ENCODE measurements around the gene NCAN. TPM values are rescaled to one million over a fixed set of nuclear protein-coding genes. Genes with fewer than 3 reads are reported as not detected.
"Not testable (repeated sequence)": the region's sequence is repeated elsewhere in the genome, so short reads cannot be mapped to it uniquely, and the experiment has no call there.

Gene NCAN
- total RNA-seq, 1 donor from 2014 or later: not detected

DNA sequence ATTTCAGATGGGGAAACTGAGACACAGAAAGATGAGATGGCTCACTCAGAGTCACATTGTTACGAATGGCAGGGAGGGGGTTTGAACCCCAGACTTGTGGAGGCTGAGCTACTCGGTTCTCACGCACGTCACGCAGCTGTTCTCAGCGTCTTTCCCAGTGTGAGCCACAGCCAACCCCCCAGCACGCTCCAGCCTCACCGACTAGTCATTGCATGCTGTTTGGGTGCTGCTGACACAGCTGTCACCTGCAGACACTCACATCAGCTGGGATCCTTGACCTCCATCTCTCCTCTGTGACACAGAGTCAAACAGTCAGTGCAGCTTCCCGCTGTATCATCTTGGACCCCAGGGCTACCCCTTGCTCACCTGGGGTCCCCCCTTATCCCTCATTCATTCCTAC lies 2.4 kb upstream of the NCAN start:
- no peak overlapping the region for H3K4me3 ChIP-seq (ENCODE audit: low read length in 3 of 3)
- no peak overlapping the region for H3K9ac ChIP-seq (ENCODE audit: low read depth in 1 of 3, low read length in 3 of 3)
- H3K36me3 ChIP-seq (ENCODE audit: control insufficient read depth in 3 of 3, insufficient read depth in 3 of 3, low read length in 3 of 3): no peaks in the 10 kb centered on the region
- H3K27me3 ChIP-seq (ENCODE audit: control insufficient read depth in 3 of 3, insufficient read depth in 3 of 3, low read length in 3 of 3): peaks cover 56 to 66% (median 60%) of the 10 kb centered on the region in 3 donors
- no peaks in the 10 kb centered on the region for H3K9me3 ChIP-seq (ENCODE audit: control insufficient read depth in 3 of 3, low read length in 3 of 3)
- no peak overlapping the region for H3K27ac ChIP-seq (ENCODE audit: low read depth, low read length)
- peaks cover 0 to 5% (median 0%) of the 10 kb centered on the region in 3 donors for H3K4me1 ChIP-seq (ENCODE audit: control insufficient read depth in 3 of 3, insufficient read depth in 3 of 3, low read length in 3 of 3)

DNA sequence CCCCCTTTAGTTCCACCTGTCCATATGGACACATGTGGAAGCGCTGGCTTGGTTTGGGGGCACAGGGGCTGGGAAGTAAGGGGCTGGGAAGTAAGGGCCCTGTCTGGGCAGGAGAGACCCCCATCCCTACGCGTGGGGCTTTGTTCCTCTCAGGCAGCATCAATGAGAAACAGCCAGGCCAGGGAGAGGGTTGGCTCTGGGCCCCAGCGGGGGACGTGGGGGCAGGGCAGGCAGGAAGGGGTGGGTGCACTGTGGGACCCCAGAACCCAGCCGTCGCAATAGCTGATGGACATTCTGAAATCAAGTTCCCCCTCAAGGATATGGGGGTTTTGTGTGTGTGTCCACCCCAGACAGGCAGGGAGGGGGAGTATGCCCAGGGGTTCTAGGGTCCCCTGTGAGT lies 1.2 kb downstream of the NCAN start:
- Histone ChIP-seq H3K36me3 (ENCODE audit: control insufficient read depth in 3 of 3, insufficient read depth in 3 of 3, low read length in 3 of 3) (no peaks in the 10 kb centered on the region), H3K9me3 (ENCODE audit: control insufficient read depth in 3 of 3, low read length in 3 of 3) (no peaks in the 10 kb centered on the region), H3K4me3 (ENCODE audit: low read length in 3 of 3) (no peak overlapping the region), H3K27ac (ENCODE audit: low read depth, low read length) (no peak overlapping the region), H3K27me3 (ENCODE audit: control insufficient read depth in 3 of 3, insufficient read depth in 3 of 3, low read length in 3 of 3) (peaks cover 46 to 64% (median 52%) of the 10 kb centered on the region in 3 donors), H3K9ac (ENCODE audit: low read depth in 1 of 3, low read length in 3 of 3) (no peak overlapping the region), H3K4me1 (ENCODE audit: control insufficient read depth in 3 of 3, insufficient read depth in 3 of 3, low read length in 3 of 3) (no peaks in the 10 kb centered on the region)

DNA sequence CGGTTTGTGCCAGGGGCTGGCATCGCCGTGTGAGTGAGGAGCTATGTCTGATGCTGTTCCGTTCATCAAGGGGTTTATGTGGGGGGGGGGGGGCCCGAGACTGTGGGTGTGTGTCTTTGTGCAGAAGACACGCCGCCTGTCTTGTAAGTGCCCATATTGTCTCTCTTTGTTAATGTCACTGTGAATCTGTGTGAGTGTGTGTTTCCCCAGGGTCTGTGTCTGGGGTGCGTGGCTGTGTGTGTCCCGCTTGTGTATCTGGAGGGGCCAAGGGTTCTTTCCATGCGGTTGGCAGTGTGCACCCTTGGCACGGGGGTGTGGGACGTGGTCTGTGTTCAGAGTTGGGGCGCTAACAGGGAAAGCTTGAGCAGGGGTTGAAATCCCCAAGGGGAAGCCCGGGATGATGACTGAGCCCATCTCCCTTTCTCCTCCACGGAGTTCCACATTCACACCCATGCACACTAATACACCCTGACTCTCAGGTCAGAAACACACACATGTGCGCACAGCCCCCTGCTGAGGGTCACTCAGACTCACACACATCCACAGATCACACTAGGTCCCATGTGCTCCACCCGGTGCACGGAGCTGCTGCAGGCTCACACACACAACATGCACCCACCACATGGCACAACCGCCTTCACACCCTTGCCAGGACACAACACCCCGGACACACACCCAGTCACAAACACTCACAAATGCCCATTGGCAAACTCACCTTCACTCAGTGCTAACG lies 1.8 kb downstream of the NCAN start:
- Histone ChIP-seq H3K4me3 (ENCODE audit: low read length in 3 of 3) (no peak overlapping the region), H3K4me1 (ENCODE audit: control insufficient read depth in 3 of 3, insufficient read depth in 3 of 3, low read length in 3 of 3) (no peaks in the 10 kb centered on the region), H3K27me3 (ENCODE audit: control insufficient read depth in 3 of 3, insufficient read depth in 3 of 3, low read length in 3 of 3) (peaks cover 45 to 63% (median 53%) of the 10 kb centered on the region in 3 donors), H3K27ac (ENCODE audit: low read depth, low read length) (no peak overlapping the region), H3K36me3 (ENCODE audit: control insufficient read depth in 3 of 3, insufficient read depth in 3 of 3, low read length in 3 of 3) (no peaks in the 10 kb centered on the region), H3K9ac (ENCODE audit: low read depth in 1 of 3, low read length in 3 of 3) (no peak overlapping the region), H3K9me3 (ENCODE audit: control insufficient read depth in 3 of 3, low read length in 3 of 3) (no peaks in the 10 kb centered on the region)

DNA sequence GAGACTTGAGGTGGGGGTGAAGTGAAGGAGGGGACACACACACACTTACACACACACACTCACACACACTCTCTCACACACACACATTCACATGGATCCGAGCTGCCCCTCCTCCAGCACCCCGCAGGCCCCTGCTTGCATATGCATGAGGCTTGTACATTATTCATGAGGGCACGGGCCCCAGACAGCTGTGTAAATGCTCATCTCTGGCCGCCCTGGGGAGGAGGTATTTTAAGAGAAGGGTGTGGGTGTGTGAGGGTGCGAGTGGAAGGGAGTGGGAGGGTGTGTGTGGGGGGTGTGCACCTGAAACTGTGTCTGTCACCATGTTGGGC lies 2.4 kb downstream of the NCAN start:
- no peak overlapping the region for H3K9ac ChIP-seq (ENCODE audit: low read depth in 1 of 3, low read length in 3 of 3)
- H3K4me3 ChIP-seq (ENCODE audit: low read length in 3 of 3): no peak overlapping the region
- no peak overlapping the region for H3K27ac ChIP-seq (ENCODE audit: low read depth, low read length)
- no peaks in the 10 kb centered on the region for H3K36me3 ChIP-seq (ENCODE audit: control insufficient read depth in 3 of 3, insufficient read depth in 3 of 3, low read length in 3 of 3)
- H3K9me3 ChIP-seq (ENCODE audit: control insufficient read depth in 3 of 3, low read length in 3 of 3): no peaks in the 10 kb centered on the region
- H3K27me3 ChIP-seq (ENCODE audit: control insufficient read depth in 3 of 3, insufficient read depth in 3 of 3, low read length in 3 of 3): peaks cover 45 to 61% (median 51%) of the 10 kb centered on the region in 3 donors
- no peaks in the 10 kb centered on the region for H3K4me1 ChIP-seq (ENCODE audit: control insufficient read depth in 3 of 3, insufficient read depth in 3 of 3, low read length in 3 of 3)

DNA sequence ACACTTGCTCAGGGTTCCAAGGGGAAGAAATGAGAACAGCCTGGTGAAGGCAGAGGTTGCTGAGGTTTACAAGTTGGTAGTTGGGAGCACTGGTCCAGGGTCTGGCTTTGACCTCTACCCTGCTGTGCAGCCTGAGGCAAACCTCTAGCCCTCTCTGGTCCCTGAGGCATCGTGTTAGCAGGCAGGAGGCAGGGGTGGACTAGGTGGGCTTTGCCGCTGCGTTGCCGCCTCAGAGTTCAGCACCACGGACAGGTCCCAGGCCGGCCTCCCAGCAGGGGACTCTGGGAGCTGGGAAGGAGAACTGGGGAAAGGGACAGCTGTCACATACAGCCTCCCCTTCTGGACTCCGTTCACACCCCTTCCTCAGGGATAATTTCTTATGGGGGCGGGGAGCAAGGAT lies 3.1 kb downstream of the NCAN start:
- no peak overlapping the region for H3K4me3 ChIP-seq (ENCODE audit: low read length in 3 of 3)
- H3K27me3 ChIP-seq (ENCODE audit: control insufficient read depth in 3 of 3, insufficient read depth in 3 of 3, low read length in 3 of 3): peaks cover 41 to 57% (median 47%) of the 10 kb centered on the region in 3 donors
- no peaks in the 10 kb centered on the region for H3K4me1 ChIP-seq (ENCODE audit: control insufficient read depth in 3 of 3, insufficient read depth in 3 of 3, low read length in 3 of 3)
- H3K27ac ChIP-seq (ENCODE audit: low read depth, low read length): no peak overlapping the region
- no peaks in the 10 kb centered on the region for H3K9me3 ChIP-seq (ENCODE audit: control insufficient read depth in 3 of 3, low read length in 3 of 3)
- no peak overlapping the region for H3K9ac ChIP-seq (ENCODE audit: low read depth in 1 of 3, low read length in 3 of 3)
- H3K36me3 ChIP-seq (ENCODE audit: control insufficient read depth in 3 of 3, insufficient read depth in 3 of 3, low read length in 3 of 3): no peaks in the 10 kb centered on the region

DNA sequence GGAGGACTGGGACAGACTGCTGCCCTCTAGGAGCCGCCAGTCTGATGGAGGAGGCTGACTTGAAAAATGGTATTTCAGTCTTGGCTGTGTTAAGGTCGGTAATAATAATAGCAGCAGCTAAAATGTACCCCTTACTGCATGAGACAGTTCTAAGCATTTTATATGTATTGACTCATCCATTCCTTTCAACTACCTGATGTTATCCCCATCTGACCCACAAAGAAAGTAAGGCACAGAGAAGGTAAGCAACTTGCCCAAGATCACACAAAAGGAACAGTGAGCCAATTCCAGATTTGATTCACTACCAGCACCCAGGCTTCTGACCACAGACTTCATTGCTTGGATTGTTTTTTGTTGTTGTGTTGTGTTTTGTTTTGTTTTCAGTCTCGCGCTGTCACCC lies 4.0 kb downstream of the NCAN start:
- Histone ChIP-seq H3K27me3 (ENCODE audit: control insufficient read depth in 3 of 3, insufficient read depth in 3 of 3, low read length in 3 of 3) (peaks cover 41 to 52% (median 43%) of the 10 kb centered on the region in 3 donors), H3K9ac (ENCODE audit: low read depth in 1 of 3, low read length in 3 of 3) (no peak overlapping the region), H3K9me3 (ENCODE audit: control insufficient read depth in 3 of 3, low read length in 3 of 3) (no peaks in the 10 kb centered on the region), H3K4me3 (ENCODE audit: low read length in 3 of 3) (no peak overlapping the region), H3K4me1 (ENCODE audit: control insufficient read depth in 3 of 3, insufficient read depth in 3 of 3, low read length in 3 of 3) (no peaks in the 10 kb centered on the region), H3K27ac (ENCODE audit: low read depth, low read length) (no peak overlapping the region), H3K36me3 (ENCODE audit: control insufficient read depth in 3 of 3, insufficient read depth in 3 of 3, low read length in 3 of 3) (no peaks in the 10 kb centered on the region)

DNA sequence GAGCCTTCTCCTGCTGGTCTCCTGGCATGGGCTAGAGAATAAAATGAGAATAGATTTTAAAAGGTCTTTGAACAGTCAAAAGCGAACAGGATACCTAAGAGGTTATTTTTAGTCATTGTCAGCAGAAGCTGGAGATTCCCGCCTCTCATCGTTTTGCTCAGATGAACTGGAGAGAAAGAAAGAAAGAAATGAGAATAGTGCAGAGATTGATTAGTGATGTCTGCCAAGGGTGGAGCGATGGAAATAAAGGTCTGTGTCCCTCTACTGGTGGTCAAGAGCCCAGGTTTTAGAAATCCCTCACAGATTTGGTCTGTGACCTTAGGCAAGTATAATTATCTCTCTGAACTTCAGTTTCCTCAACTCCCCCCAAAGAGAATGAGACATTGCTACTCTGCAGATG lies 5.3 kb downstream of the NCAN start:
- H3K27me3 ChIP-seq (ENCODE audit: control insufficient read depth in 3 of 3, insufficient read depth in 3 of 3, low read length in 3 of 3): peaks cover 30 to 42% (median 34%) of the 10 kb centered on the region in 3 donors
- H3K4me1 ChIP-seq (ENCODE audit: control insufficient read depth in 3 of 3, insufficient read depth in 3 of 3, low read length in 3 of 3): no peaks in the 10 kb centered on the region
- H3K9ac ChIP-seq (ENCODE audit: low read depth in 1 of 3, low read length in 3 of 3): no peak overlapping the region
- H3K27ac ChIP-seq (ENCODE audit: low read depth, low read length): no peak overlapping the region
- H3K4me3 ChIP-seq (ENCODE audit: low read length in 3 of 3): no peak overlapping the region
- no peaks in the 10 kb centered on the region for H3K36me3 ChIP-seq (ENCODE audit: control insufficient read depth in 3 of 3, insufficient read depth in 3 of 3, low read length in 3 of 3)
- no peaks in the 10 kb centered on the region for H3K9me3 ChIP-seq (ENCODE audit: control insufficient read depth in 3 of 3, low read length in 3 of 3)

DNA sequence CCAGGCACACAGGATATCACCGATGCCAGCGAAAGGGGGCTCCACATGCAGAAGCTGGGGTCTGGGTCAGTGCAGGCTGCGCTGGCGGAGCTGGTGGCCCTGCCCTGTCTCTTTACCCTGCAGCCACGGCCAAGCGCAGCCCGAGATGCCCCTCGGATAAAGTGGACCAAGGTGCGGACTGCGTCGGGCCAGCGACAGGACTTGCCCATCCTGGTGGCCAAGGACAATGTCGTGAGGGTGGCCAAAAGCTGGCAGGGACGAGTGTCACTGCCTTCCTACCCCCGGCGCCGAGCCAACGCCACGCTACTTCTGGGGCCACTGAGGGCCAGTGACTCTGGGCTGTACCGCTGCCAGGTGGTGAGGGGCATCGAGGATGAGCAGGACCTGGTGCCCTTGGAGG lies 7.2 kb downstream of the NCAN start:
- H3K27ac ChIP-seq (ENCODE audit: low read depth, low read length): no peak overlapping the region
- H3K9ac ChIP-seq (ENCODE audit: low read depth in 1 of 3, low read length in 3 of 3): no peak overlapping the region
- H3K4me1 ChIP-seq (ENCODE audit: control insufficient read depth in 3 of 3, insufficient read depth in 3 of 3, low read length in 3 of 3): no peaks in the 10 kb centered on the region
- H3K4me3 ChIP-seq (ENCODE audit: low read length in 3 of 3): no peak overlapping the region
- no peaks in the 10 kb centered on the region for H3K36me3 ChIP-seq (ENCODE audit: control insufficient read depth in 3 of 3, insufficient read depth in 3 of 3, low read length in 3 of 3)
- no peaks in the 10 kb centered on the region for H3K9me3 ChIP-seq (ENCODE audit: control insufficient read depth in 3 of 3, low read length in 3 of 3)
- peaks cover 14 to 31% (median 19%) of the 10 kb centered on the region in 3 donors for H3K27me3 ChIP-seq (ENCODE audit: control insufficient read depth in 3 of 3, insufficient read depth in 3 of 3, low read length in 3 of 3)

DNA sequence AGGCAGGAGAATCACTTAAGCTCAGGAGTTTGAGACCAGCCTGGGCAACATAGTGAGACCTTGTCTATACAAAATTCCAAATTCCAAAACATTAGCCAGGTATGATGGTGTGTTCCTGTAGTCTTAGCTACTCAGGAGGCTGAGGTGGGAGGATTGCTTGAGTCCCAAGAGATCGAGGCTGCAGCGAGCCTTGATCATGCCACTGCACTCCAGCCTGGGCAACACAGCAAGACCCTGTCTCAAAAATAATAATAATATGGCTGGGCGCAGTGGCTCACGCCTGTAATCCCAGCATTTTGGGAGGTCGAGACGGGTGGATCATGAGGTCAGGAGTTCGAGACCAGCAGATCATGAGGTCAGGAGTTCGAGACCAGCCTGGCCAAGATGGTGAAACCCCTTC lies 9.2 kb downstream of the NCAN start:
- H3K9me3 ChIP-seq (ENCODE audit: control insufficient read depth in 3 of 3, low read length in 3 of 3): not testable (repeated sequence)
- H3K27me3 ChIP-seq (ENCODE audit: control insufficient read depth in 3 of 3, insufficient read depth in 3 of 3, low read length in 3 of 3): peaks cover 20 to 30% (median 30%) of the 10 kb centered on the region in 3 donors

DNA sequence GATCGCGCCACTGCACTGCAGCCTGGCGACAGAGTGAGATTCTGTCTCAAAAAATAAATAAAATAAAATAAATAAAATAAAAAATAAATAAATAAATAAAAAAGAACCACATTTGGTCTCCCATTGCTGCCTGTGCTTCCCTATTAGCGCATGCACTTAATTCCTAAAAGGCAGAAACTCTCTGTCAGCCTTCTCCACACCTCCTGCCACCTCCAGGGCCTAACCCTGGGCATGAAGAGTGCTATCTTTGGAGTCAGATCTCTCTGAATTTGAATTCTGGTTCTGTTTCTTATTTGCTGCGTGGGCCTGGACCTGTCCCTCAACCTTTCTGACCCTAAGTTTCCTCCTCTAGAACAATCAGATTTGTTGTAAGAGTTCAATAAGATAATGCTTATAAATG lies 11.3 kb downstream of the NCAN start:
- Histone ChIP-seq H3K27me3 (ENCODE audit: control insufficient read depth in 3 of 3, insufficient read depth in 3 of 3, low read length in 3 of 3) (peaks cover 40 to 46% (median 43%) of the 10 kb centered on the region in 3 donors), H3K4me3 (ENCODE audit: low read length in 3 of 3) (no peak overlapping the region), H3K4me1 (ENCODE audit: control insufficient read depth in 3 of 3, insufficient read depth in 3 of 3, low read length in 3 of 3) (peaks cover 0 to 5% (median 0%) of the 10 kb centered on the region in 3 donors), H3K9me3 (ENCODE audit: control insufficient read depth in 3 of 3, low read length in 3 of 3) (no peaks in the 10 kb centered on the region), H3K36me3 (ENCODE audit: control insufficient read depth in 3 of 3, insufficient read depth in 3 of 3, low read length in 3 of 3) (no peaks in the 10 kb centered on the region), H3K27ac (ENCODE audit: low read depth, low read length) (no peak overlapping the region), H3K9ac (ENCODE audit: low read depth in 1 of 3, low read length in 3 of 3) (no peak overlapping the region)

More for the DNA sequence above, 9.2 kb downstream of the NCAN start:
- not testable (repeated sequence) for H3K27ac ChIP-seq (ENCODE audit: low read depth, low read length); H3K4me1 ChIP-seq (ENCODE audit: control insufficient read depth in 3 of 3, insufficient read depth in 3 of 3, low read length in 3 of 3); H3K4me3 ChIP-seq (ENCODE audit: low read length in 3 of 3); H3K36me3 ChIP-seq (ENCODE audit: control insufficient read depth in 3 of 3, insufficient read depth in 3 of 3, low read length in 3 of 3); H3K9ac ChIP-seq (ENCODE audit: low read depth in 1 of 3, low read length in 3 of 3)

All from skeletal muscle tissue (tissue), 4 donors.